ENCODE data around the gene MFAP1.
A peak's percentile ranks its signal among the peaks of the same experiment; 100 is the strongest.
"Not testable (repeated sequence)": the region's sequence is repeated elsewhere in the genome, so short reads cannot be mapped to it uniquely, and the experiment has no call there.

The MFAP1 gene, protein sequence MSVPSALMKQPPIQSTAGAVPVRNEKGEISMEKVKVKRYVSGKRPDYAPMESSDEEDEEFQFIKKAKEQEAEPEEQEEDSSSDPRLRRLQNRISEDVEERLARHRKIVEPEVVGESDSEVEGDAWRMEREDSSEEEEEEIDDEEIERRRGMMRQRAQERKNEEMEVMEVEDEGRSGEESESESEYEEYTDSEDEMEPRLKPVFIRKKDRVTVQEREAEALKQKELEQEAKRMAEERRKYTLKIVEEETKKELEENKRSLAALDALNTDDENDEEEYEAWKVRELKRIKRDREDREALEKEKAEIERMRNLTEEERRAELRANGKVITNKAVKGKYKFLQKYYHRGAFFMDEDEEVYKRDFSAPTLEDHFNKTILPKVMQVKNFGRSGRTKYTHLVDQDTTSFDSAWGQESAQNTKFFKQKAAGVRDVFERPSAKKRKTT

DNA sequence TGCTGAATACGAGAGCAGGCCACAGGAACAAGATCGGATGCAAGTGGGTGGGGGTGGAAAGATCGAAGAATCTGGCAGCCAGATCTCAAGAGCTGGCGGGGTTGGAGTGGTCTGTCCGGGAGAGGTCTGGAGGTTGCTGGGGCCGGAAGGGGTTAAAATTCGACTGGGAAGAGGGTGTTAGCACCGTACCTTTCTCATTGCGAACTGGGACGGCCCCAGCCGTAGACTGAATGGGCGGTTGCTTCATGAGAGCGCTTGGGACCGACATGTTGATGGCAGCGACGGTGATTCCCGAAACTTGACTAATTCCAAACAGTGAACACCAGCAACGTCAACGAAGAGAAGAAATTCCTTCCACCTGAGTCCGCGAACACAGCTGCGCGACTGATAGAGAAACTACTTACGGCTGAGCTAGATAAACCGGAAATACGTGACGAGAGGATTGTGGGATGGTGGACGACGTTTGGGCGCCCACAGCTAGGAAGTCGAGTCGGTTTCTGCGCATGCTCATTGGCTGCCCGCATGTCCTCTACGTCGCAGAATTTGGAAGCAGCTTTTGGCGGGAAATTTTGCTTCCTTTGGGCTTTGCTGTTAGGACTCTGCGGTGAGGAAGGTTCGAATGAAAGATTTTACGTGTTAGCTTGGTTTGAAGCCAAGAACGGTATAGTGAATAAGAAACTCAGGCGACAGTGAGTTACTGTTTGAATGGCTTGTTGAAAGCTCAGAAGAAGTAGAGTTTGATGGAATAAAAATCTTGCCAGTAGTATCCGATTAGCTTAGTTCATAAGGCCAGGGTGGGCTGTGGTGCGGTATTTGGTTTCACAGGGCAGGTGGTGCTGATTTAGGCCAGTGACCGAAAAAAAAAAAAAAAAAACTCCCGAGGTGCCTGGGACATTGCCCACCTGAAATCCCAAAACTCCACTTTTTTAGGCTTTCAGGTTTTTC lies at the start of gene MFAP1:
MFAP1 (minus strand) TSS at position 389 of the 945 bp plus-strand sequence; CDS start at position 268, 121 bp downstream.
- DNase-seq, result peak; percentile 84

DNA sequence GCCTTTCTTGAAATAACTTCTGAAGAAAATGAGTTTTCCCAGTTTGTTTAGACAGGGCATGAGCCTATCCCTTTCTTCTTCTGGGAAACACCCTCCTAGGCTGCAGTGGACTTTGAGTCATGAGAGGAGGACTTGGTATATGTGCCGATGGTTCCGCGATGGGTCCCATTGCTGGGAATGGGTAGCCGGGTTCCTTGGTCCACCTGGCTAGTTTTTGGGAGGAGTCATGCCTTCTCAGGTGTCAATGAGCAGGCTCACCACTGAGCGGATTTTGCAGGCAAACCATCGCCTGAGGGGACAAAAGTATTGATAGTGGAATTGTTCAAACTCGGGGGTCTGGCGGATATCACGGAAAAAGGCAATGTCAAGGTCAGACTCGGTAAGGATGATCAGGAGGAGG lies 49.2 kb upstream of the MFAP1 start:
- DNase-seq, result no peak

DNA sequence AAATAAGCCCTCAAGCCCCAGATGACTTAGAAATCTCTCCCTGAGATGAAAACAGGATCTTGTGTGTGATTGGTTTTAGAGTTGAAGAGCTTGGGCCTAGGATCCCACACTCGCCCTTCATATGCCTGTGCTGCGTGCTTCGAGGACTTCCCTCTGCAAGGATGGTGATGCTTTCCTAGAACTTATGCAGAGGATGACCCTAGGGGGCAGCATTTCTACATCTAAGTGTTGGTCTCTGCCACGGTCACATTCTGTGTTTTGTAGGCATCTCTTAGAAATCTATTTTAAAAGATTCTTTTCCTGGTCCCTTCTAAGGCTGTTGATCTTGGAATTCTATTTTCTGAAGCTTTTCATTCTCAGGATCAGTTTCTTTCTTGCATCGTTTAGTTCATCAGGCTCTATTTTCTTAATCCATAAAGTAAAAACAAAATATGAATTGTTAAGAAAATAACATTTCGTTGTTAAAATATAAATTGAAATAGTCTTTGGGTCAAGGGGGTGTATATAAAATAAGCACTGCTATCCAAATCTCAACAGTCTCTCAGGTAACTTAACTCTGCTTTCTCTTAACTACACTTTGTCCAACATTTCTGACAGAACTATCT lies 48.0 kb upstream of the MFAP1 start:
- peak; percentile 5 for DNase-seq

DNA sequence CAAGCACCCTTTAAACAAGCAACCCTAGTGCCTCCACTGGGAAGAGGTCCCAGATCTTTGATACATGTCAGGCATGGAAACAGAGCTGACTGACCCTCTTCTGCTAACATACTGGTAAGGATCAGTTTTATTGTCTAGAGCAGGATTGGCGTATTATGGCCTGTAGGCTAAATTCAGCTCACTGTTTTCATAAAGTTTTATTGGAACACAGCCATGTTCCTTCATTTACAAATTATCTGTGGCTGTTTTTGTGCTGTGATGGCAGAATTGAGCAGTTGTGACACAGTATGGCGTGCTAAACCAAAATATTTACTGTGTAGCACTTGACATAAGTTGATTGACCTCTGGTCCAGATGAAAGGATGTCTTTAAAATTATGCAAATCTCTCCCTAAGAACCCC lies 47.3 kb upstream of the MFAP1 start:
- no peak for DNase-seq

DNA sequence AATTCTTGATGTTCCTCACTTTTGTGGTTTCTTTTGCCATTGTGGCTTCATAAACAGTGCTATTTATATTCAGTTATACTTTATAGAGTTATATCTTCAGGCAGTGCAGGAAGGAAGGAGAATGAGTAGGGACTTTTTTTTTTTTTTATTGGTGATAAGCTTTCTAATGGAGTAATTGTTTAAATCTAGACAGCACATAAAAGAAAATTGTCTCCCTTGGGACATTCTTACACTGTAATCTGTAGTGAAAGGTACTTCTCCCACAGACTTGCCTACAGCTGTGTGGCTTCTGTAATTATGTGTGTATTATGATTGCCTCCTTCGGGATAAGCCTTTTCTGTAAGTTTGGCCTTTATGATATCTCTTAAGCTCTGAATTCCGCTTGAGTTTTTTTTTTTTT lies 43.9 kb upstream of the MFAP1 start:
- DNase-seq, result no peak

DNA sequence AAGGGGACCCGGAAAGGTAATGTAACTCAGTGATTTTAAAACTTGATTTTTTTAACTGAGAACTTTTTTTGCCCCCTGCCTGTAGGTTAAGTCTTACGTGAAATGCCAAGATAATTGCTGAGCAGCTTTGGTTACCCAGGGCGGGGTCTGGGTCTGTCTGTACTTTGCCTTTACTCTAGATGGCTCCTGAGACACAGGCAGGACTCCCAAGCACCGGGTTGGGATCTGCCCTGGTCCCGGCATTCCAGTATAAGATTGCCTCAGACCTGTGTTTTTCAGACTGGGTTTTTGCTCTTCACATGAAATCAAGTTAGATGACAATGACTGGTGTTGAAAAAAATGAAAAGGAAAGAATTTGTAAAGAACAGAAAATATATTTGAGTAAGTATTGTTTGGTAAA lies 42.6 kb upstream of the MFAP1 start:
- no peak for DNase-seq

DNA sequence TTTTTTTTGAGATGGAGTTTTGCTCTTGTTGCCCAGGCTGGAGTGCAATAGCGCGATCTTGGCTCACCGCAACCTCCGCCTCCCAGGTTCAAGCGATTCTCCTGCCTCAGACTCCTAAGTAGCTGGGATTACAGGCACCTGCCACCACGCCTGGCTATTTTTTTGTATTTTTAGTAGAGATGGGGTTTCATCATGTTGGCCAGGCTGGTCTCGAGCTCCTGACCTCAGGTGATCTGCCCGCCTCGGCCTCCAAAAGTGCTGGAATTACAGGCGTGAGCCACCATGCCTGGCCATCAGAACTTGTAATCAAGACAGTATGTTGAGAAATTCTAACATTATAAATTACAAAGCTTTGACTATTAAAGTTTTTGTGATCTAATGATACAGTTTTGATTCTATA lies 42.1 kb upstream of the MFAP1 start:
- not testable (repeated sequence) for DNase-seq

DNA sequence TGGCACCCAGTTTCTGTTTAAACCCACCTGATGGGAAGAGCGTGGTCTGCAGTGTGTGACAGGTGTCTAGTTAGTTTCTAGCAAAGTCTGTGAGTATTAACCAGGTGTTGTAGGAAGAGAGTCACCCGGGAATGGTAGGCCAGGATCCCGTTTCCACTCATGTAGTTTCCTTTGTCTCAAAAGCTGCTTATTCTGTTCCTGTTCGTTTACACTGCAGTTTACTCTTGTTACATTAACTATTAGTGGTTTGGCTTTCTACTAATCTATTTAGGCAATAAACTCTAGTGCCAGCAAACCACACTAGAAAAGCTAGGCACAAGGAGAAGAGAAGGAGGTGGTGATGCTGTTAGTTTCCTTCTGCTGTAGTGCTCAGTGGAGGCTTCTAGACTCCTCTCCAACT lies 35.1 kb upstream of the MFAP1 start:
- DNase-seq, result peak; percentile 26

DNA sequence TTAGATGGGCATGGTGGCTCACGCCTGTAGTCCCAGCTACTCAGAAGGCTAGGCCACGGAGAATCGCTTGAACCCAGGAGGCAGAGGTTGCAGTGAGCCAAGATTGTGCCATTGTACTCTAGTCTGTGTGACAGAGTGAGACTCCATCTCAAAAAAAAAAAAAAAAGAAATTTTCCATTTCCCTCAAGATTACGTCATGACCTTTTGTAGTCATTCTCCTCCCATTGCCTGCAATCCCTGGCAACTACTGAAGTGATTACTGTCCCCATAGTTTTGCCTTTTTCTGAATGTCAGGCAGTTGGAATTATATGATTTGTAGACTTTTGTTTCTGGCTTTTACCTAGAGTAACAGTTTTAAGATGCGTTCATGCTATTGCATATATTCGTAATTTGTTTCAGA lies 30.3 kb upstream of the MFAP1 start:
- no peak for DNase-seq

DNA sequence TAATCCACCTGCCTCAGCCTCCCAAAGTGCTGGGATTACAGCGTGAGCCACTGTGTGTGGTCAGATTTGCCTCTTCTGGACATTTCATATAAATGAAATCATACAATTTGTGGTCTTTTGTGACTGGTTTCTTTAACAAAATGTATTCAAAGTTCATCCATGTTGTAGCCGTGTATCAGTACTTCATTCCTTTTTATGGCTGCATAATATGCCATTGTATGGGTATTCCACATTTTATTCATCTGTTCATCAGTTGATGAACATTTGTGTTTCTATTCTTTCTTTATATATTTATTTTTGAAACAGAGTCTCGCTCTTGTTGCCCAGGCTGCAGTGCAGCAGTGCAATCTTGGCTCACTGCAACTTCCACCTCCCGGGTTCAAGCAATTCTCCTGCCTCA lies 28.1 kb upstream of the MFAP1 start:
- no peak for DNase-seq

DNA sequence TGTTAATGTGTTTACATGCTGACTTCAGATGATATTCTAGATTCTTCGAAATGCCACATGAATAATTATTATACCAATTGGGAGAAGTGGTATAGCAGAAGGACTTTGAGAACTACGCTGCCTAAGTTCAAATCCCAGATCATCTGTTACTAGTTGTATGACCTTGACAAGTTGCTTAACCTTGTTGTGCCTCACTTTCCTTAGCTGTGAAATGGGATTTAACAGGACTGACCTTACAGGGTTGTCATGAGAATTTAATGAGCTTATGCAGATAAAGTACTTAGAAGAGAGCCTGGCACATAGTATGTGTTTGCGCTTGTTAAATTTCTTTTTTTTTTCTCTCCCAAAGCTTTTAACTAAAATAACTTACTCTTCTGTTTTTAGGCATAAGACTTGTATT lies 26.8 kb upstream of the MFAP1 start:
- no peak for DNase-seq

DNA sequence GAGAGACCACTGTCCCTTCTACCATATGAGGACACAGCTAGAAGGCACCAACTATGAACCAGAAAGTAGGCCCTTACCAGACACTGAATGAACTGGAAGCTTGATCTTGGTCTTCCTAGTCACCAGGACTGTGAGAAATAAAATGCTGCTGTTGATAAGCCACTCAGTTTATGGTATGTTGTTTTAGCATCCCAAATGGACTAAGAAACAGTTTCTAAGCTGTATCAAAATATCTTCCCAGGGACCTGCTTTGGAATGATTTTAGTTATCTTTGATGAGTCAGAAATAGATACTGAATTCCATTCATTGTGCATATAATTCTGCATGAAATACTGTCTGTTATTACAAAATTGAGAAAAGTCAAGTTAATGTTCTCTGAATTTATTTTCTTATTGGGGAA lies 20.9 kb upstream of the MFAP1 start:
- DNase-seq, result no peak

DNA sequence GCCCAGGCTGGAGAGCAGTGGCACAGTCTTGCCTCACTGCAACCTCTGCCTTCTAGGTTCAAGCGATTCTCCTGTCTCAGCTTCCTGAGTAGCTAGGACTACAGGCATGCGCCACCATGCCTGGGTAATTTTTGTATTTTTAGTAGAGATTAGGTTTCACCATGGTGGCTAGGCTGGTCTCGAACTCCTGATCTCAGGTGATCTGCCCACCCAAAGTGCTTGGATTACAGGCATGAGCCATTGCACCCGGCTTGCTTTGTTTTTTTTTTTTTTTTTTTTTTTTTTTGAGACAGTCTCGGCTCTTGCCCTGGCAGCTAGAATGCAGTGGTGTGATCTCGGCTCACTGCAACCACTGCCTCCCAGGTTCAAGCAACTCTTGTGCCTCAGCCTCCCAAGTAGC lies 8.0 kb upstream of the MFAP1 start:
- DNase-seq, result not testable (repeated sequence)

DNA sequence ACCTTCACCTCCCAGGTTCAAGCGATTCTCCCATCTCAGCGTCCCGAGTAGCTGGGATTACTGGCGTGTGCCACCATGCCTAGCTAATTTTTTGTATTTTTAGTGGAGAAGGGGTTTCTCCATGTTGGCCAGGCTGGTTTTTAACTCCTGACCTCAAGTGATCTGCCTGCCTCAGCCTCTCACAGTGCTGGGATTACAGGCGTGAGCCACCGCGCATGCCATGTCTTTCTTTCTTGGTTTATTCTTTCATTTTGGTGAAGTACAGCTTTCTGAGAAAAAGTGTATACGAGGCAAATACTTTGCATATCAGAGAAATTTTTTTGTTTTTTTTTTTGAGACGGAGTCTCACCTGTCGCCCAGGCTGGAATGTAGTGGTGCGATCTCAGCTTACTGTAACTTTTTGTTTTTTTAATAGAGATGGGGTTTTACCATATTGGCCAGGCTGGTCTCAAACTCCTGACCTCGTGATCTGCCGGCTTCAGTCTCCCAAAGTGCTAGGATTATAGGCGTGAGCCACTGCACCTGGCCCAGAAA lies 7.1 kb upstream of the MFAP1 start:
- DNase-seq, result not testable (repeated sequence)

DNA sequence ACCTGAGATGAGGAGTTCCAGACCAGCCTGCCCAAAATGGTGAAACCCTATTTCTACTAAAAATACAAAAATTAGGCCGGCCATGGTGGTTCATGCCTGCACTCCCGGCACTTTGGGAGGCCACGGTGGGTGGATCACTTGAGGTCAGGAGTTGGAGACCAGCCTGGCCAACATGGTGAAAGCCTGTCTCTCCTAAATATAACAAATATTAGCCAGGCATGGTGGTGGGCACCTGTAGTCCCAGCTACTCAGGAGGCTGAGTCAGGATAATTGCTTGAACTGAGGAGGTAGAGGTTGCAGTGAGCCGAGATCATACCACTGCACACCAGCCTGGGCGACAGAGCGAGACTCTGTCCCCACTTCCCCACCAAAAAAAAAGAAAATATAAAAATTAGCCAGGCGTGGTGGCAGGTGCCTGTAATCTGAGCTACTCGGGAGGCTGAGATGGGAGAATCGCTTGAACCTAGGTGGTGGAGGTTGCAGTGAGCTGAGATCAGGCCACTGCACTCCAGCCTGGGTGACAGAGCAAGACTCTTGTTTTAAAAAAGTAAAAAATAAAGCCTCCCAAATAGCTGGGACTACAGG lies 6.3 kb upstream of the MFAP1 start:
- not testable (repeated sequence) for DNase-seq

DNA sequence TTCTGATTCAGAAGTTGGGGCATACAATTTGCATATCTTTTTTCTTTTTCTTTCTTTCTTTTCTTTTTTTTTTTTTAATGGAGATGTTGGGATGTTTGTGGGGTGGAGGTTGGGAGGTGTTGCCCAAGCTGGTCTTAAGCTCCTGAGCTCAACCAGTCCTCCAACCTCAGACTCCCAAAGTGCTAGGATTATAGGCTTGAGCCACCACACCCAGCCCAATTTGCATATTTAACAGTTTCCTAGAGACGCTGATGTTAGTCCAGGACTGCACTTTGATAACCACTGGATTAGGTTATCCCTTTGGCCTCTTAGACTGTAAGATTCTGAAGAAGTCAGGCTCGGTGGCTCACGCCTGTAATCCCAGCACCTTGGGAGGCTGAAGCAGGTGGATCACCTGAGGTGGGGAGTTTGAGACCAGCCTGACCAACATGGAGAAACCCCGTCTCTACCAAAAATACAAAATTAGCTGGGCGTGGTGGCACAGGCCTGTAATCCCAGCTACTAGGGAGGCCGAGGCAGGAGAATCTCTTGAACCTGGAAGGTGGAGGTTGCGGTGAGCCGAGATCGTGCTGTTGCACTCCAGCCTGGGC lies 5.6 kb upstream of the MFAP1 start:
- not testable (repeated sequence) for DNase-seq

DNA sequence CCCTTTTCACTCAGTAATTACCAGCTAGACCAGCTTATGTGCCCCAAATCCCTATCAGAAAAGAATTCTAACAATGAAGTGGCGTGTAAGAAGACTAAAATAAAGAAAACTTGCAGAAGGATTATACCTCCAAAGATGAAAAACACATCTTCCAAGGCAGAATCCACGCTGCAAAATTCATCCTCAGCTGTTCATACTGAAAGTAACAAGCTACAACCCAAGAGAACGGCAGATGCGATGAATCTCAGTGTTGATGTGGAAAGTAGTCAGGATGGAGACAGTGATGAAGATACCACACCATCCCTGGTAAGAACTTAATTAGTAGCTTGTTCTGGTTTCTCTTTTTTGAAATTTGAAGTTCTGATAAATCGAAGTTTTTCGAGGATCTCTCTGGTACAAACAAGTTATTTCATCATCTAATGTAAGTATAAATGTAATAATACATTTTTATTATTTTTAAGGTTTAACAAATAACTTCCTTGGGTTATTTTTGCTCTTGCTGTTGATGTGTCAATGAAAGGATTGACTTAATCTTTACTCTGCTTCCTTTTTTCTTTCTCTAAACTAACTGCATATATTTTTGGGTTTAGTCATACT lies 3.7 kb upstream of the MFAP1 start:
- DNase-seq, result no peak

DNA sequence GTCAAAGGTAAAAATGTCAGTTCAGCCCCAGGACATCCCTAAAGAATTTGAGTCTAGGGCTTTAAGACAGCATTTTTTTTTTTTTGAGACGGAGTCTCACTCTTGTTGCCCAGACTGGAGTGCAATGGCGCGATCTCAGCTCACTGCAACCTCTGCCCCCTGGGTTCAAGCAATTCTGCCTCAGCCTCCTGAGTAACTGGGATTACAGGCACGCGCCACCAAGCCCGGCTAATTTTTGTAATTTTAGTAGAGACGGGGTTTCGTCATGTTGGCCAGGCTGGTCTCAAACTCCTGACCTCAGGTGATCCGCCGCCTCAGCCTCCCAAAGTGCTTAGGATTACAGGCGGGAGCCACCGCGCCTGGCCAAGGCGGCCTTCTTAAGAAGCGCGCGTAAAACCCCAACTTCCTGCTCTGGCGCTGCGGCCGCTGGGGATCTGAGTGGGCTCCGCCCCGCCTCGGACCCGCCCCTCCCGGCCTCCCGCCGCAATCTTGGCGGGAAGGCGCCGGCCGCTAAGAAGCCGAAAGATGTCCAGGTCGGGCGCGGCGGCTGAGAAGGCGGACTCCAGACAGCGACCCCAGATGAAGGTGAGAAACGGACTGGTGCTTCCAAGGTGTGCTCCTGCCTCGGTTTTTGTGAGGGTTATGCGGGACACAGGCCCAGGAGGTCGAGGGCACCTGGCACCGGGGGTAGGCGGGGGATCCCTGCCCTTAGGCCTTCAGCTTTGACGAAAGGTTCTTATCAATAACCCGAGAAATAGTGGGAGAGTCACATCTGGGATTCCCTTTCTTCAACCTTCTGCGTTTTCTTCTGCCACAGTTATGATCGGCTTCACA lies 2.2 kb upstream of the MFAP1 start, which contains the start of gene WDR76:
WDR76 (plus strand) TSS at position 495 of the 834 bp plus-strand sequence; CDS start at position 526, 31 bp downstream.
- DNase-seq, result peak; percentile 53

DNA sequence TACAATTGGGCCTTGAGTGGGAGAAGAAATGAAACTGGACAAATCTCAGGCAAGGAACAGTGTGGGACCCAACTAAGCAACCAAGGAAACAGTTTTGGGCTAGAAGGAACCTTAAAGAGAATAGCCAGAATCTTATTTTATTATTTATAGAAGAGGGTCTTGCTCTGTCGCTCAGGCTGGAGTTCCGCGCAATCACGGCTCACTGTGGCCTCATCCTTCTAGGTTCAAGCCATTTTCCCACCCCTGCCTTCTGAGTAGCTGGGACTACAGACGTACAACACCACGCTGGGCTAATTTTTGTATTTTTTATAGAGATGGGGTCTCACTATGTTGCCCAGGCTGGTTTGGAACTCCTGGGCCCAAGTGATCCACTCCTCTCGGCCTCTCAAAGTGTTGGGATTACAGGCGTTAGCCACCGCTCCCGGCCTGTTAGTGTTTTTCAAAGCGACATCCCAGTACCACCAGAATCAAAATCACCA lies 1.6 kb upstream of the MFAP1 start:
- no peak for DNase-seq

DNA sequence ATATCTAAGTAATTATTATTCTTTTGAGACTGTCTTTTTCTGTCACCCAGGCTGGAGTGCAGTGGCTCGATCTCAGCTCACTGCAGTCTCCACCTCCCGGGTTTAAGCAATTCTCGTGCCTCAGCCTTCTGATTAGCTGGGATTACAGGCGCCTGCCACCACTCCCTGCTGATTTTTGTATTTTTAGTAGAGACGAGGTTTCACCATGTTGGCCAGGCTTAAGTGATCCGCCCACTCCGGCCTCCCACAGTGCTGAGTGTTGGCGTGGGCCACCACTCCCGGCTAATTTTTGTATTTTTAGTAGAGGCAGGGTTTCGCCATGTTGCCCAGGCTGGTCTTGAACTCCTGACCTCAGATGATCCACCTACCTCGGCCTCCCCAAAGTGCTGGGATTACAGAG lies 815 bp upstream of the MFAP1 start:
- not testable (repeated sequence) for DNase-seq

DNA sequence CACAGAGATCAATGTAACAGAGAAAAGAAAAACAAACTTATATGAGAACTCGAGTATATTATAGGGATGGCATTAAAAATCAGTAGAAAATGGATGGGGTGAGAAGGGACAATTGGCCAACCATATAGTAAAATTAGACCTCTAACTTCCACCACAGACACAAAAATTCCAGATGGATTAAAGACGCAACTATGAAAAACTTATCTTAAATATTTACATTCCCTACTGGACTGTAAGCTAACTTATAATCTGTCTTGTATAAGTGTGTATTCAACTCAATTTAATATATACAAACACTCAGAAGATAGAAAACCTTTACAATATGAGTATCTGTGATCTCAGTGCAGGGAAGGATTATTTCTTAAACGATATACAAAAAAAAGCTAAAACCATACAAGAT lies 3.0 kb downstream of the MFAP1 start:
- no peak for DNase-seq
